Type B pancreatic cell (in vitro differentiated cells): ENCODE measurements around the gene PAPOLA. TPM values are rescaled to one million over a fixed set of nuclear protein-coding genes. Genes with fewer than 3 reads are reported as not detected.
A peak's percentile ranks its signal among the peaks of the same experiment; 100 is the strongest.

Experiments
- DNase-seq: peaks from one replicate; pipeline ENCODE4 v3.0.0; 2021; ENCODE audit warnings: mixed read lengths; ENCODE audit not compliant: unreplicated experiment; ENCODE audit errors: extremely low spot score
- H3K27ac Mint-ChIP-seq: 2 replicates; pipeline ENCODE4 v1.8.0; 2021; ENCODE audit warnings: mild to moderate bottlenecking, mixed read lengths
- H3K27me3 Mint-ChIP-seq: 2 replicates; pipeline ENCODE4 v1.8.0; 2021; ENCODE audit warnings: mixed read lengths
- H3K36me3 Mint-ChIP-seq: 2 replicates; pipeline ENCODE4 v1.8.0; 2021; ENCODE audit warnings: mixed read lengths
- H3K4me1 Mint-ChIP-seq: one replicate; pipeline ENCODE4 v1.8.0; 2021; ENCODE audit warnings: mixed read lengths; ENCODE audit not compliant: unreplicated experiment
- H3K4me3 Mint-ChIP-seq: 2 replicates; pipeline ENCODE4 v1.8.0; 2021; ENCODE audit warnings: mild to moderate bottlenecking, mixed read lengths
- H3K9me3 Mint-ChIP-seq: 2 replicates; pipeline ENCODE4 v1.8.0; 2021; ENCODE audit warnings: mixed read lengths
- CTCF ChIP-seq: fragments of 200-600 bp; sonication (generic); conservative IDR thresholded peaks from 2 replicates; pipeline ENCODE4 v1.5.0; 2021; ENCODE audit warnings: antibody characterized with exemption, mild to moderate bottlenecking
- total RNA-seq: library from RNA; stranded (reverse); gene quantifications from 2 replicates; pipeline ENCODE4 v1.2.1, GENCODE V29; 2021; ENCODE audit warnings: low replicate concordance

The PAPOLA gene
- total RNA-seq, 1 donor from 2014 or later = 210 TPM

- Mint-ChIP-seq H3K27me3 (peaks cover 26% of the 10 kb centered on the region), H3K27ac (no peak overlapping the region), H3K9me3 (no peaks in the 10 kb centered on the region), H3K4me1 (peaks cover 6% of the 10 kb centered on the region), H3K4me3 (no peak overlapping the region), H3K36me3 (no peaks in the 10 kb centered on the region)
- no peak for DNase-seq
- no peak for TF ChIP-seq CTCF
These were observed 80.8 kb downstream of the PAPOLA start for GRCh38 chr14:96582995-96583394.

GRCh38 chr14:96583569-96584041 lies 81.4 kb downstream of the PAPOLA start:
- TF ChIP-seq CTCF = no peak
- Mint-ChIP-seq H3K4me3 (no peak overlapping the region), H3K27ac (no peak overlapping the region), H3K36me3 (no peaks in the 10 kb centered on the region), H3K4me1 (peaks cover 9% of the 10 kb centered on the region), H3K27me3 (peaks cover 27% of the 10 kb centered on the region), H3K9me3 (no peaks in the 10 kb centered on the region)
- DNase-seq = no peak

GRCh38 chr14:96584199-96584906 lies 82.2 kb downstream of the PAPOLA start:
- no peaks in the 10 kb centered on the region for H3K36me3 Mint-ChIP-seq
- TF ChIP-seq CTCF = peak; percentile 86
- no peaks in the 10 kb centered on the region for H3K9me3 Mint-ChIP-seq
- DNase-seq = peak; percentile 79
- no peak overlapping the region for H3K27ac Mint-ChIP-seq
- no peak overlapping the region for H3K4me3 Mint-ChIP-seq
- peaks cover 27% of the 10 kb centered on the region for H3K27me3 Mint-ChIP-seq
- H3K4me1 Mint-ChIP-seq = peaks cover 13% of the 10 kb centered on the region

GRCh38 chr14:96584907-96585671 lies 82.9 kb downstream of the PAPOLA start:
- Mint-ChIP-seq H3K9me3 (no peaks in the 10 kb centered on the region), H3K27me3 (peaks cover 27% of the 10 kb centered on the region), H3K27ac (no peak overlapping the region), H3K4me1 (peaks cover 13% of the 10 kb centered on the region), H3K36me3 (no peaks in the 10 kb centered on the region), H3K4me3 (no peak overlapping the region)
- no peak for TF ChIP-seq CTCF
- no peak for DNase-seq

GRCh38 chr14:96585672-96586013 lies 83.5 kb downstream of the PAPOLA start:
- no peaks in the 10 kb centered on the region for H3K9me3 Mint-ChIP-seq
- no peak overlapping the region for H3K27ac Mint-ChIP-seq
- DNase-seq = no peak
- H3K27me3 Mint-ChIP-seq = peaks cover 27% of the 10 kb centered on the region
- no peak for TF ChIP-seq CTCF
- no peaks in the 10 kb centered on the region for H3K36me3 Mint-ChIP-seq
- H3K4me3 Mint-ChIP-seq = no peak overlapping the region
- peaks cover 13% of the 10 kb centered on the region for H3K4me1 Mint-ChIP-seq
